ENCODE data around the gene EFNA5. TPM values are rescaled to one million over a fixed set of nuclear protein-coding genes. Genes with fewer than 3 reads are reported as not detected.
A peak's percentile ranks its signal among the peaks of the same experiment; 100 is the strongest.
"Not testable (repeated sequence)": the region's sequence is repeated elsewhere in the genome, so short reads cannot be mapped to it uniquely, and the experiment has no call there.

EFNA5 gene
- total RNA-seq, 1 experiment from 2014 or later: 5.8 TPM

GRCh38 chr5:107519900-107520354, 150.8 kb downstream of the EFNA5 start:
- peak; percentile 31 for DNase-seq (ENCODE audit: low read depth)

GRCh38 chr5:107518616-107519015, 152.1 kb downstream of the EFNA5 start:
- DNase-seq (ENCODE audit: low read depth): no peak

- no peak for DNase-seq (ENCODE audit: low read depth)
These were observed 152.5 kb downstream of the EFNA5 start for GRCh38 chr5:107518190-107518589.

DNA sequence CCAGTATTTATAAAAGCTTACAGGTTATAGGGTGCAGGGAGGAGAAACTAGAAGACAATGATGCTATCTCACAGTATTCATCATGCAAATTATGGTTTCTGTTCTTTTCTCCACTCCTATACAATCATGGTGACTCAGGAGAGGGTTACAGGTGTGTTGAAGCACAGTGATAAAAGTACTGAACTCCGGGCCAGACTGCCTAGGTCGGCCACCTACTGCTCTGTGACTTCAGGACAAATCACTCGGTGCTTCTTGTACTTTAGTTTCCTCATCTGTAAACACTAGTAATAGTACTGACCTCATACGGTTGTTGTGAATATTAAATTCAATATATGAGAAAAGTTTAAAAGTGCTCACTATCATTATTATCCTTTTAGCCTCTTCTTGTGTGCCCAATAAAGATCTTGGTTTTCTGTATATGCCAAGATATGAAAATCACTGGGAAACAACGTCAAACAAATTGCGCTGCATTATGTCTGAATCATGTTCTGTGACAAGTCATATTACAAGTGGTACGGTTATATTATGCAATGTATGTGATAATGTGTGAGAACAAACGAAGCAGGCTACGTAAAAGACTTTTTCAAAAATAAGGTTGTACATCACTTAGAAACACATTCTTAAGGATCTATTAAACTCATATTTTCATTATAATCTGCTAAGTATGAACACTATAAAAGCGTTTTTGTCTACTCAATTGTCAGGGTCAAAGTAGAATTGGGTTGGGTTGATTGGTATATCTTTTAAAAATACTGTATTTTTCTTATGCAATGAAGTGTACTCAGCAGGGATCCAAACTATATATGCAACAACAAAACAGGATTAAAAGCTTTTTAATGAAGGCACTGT, 153.3 kb downstream of the EFNA5 start:
- no peak for DNase-seq (ENCODE audit: low read depth)

GRCh38 chr5:107516452-107517184, 154.1 kb downstream of the EFNA5 start:
- peak; percentile 24 for DNase-seq (ENCODE audit: low read depth)

DNA sequence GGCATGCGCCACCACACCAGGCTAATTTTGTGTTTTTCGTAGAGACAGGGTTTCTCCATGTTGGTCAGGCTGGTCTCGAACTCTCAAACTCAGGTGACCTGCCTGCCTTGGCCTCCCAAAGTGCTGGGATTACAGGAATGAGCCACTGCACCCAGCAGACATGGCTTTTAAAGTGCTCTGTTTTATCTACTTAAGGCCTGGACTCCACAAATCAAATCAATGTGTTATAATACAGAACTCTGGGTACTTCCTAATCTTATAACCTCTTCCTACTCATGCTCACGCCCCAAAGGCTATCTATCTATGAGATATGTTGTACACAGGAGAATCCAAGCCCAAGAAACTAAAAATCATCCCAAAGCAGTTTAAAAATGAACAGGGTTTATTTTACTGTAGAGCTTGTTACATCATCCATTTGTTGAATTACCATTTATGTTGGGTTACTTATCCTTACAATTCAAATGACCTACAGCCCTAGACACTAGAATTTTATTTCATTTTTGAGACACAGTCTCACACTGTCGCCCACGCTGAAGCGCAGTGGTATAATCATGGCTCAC, 155.1 kb downstream of the EFNA5 start:
- no peak for DNase-seq (ENCODE audit: low read depth)

GRCh38 chr5:107514305-107514704, 156.4 kb downstream of the EFNA5 start:
- peak; percentile 43 for DNase-seq (ENCODE audit: low read depth)

DNA sequence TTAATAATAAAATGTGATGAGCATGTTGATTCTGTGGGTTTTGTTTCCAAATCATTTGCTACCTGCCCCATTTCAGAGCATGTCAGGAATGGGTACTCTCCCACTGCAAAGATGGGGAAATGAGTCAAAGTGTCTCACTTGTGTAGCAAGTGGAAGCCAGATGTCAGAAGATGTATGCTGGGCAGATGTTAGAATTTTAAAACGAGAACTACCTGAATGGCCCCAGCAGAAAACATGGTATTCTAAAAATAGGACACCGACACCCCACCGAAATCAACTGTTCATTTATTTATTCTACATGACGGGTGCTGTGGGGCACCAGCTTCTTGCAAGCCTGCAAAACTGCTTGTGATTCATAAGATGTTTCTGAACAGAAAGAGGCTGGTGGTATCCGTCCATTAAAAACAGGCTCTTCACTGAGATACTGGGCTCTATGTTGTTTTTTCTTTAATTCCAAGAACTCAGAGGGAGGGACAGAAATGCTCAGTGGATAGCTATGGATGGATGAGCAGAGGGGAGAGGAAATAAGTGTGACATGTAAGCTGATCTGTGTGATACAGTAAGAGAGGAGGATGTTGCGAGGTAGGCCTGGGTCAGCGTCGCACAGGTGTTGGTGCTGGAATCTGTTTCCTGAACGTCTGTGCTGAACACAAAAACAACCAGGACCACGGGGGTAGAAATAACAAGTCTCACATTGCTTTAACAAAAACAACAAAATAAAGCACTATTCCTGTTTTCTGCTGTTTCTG, 157.2 kb downstream of the EFNA5 start:
- DNase-seq (ENCODE audit: low read depth): no peak

DNA sequence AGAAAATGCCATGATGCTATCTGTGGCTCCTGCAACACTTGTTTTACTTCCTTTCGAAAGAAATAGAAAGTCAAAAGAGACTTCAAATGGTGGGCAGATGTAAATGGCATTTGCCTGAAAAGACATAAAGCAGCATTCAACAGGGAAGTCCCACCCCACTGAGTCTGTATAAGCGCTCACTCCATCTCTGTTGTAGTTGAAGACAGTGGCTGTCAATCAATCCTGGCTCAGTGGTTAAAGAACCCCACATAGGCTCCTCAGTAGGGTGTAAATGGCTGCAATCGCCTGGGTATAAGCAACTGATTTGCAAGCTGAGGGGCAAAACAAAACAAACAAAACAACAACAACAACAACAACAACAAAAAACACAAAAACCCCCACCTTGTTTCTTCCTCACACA, 158.7 kb downstream of the EFNA5 start:
- DNase-seq (ENCODE audit: low read depth): no peak

DNA sequence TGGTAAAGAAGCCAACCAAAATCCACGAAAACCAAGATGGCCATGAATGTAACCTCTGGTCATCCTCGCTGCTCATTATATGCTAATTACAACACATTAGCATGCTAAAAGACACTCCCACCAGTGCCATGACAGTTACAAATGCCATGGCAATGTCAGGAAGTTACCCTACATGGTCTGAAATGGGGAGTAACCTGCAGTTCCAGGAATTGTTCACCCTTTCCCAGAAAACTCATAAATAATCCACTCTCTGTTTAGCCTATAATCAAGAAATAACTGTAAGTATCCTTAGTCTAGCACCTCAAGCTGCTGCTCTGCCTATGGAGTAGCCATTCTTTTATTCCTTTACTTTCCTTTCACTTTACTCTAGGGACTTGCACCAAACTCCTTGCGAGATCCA, 160.6 kb downstream of the EFNA5 start:
- DNase-seq (ENCODE audit: low read depth): no peak

- no peak for DNase-seq (ENCODE audit: low read depth)
These were observed 162.6 kb downstream of the EFNA5 start for GRCh38 chr5:107508097-107508496.

DNA sequence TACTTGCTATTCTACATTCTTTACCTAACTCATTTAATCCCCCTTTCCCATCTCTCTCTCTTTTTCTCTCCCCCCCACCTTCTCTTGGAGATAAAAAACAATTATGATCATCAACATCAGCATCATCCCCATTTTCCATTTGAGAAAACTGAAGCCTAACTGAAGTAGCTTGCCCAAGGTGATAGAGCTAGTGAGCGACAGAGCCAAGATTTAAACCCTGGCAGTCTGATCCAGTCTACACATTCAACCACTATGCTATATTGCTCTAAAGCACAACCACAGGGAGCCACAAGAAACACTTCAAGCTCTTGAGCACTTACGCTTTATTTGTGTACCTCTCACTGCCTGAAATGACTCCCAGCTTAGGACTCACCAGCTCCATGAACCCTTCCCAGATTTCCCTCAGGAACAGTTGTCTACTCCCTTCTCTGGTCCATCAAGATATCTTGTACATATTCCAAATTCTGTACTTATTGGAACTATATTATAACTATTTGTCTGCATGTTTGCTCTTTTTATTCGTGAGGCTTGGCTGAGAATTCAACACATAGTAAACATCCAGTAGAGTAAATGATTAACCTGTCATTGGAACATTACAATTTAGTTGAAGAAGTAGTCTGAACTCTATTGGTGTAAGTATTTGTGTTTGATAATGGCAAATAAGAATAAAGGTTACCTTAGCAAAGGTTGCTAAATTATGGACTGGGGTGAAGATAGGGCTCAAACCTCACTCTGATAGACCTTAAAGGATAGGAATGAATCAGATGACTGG, 164.8 kb downstream of the EFNA5 start:
- DNase-seq (ENCODE audit: low read depth): no peak

GRCh38 chr5:107504424-107504823, 166.3 kb downstream of the EFNA5 start:
- no peak for DNase-seq (ENCODE audit: low read depth)

DNA sequence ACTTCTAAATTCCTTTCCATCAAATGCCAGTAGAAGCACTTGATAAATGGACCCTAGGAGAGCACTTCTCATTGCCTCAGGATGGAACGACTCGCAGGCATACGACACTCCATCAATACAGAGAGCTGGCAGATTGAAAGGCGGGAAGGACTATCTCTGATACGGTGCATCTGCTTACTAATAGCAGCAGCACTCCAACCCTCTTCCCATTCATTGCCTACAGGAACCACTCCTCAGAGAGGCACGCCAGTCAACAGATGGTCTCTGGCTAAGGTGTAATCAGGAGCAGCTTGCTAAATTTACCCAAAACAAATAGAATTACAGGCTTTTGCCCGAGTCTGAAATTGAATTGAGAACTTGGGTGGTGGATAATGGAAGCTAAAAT, 168.1 kb downstream of the EFNA5 start:
- no peak for DNase-seq (ENCODE audit: low read depth)

DNA sequence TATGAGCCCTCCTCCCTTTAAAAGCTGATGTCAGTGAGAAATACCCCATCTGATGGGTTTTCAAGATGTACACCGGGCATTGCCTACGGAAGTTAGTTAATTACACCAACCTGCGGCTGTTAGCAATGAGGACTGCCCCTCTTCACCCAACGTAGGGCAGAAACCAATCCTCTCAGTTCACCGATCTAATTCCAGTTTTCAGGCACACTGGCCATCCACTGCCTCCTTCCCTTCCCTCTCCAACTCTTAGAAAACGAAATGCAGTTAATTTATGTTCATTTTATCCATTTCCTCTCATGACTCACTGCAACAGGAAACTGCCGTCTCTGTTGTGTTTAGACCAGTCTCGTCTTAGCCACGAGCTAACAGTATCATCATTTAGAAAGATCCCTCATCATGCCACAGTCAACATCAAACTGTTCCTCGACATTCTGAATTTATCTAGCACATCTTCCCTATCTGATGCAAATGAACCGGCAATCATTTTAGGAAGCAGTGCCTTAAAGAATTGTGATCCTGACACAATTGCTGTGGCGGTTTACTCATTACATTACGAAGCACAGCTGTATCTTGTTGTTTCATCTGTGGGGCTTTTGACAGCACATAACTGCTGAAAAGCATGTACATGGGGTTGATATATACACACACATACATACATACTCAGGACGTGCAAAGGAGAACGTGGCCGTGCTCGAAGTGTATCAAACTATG, 168.6 kb downstream of the EFNA5 start:
- peak; percentile 58 for DNase-seq (ENCODE audit: low read depth)

- DNase-seq (ENCODE audit: low read depth): no peak
These were observed 169.9 kb downstream of the EFNA5 start for GRCh38 chr5:107500840-107501239.

GRCh38 chr5:107500347-107500746, 170.4 kb downstream of the EFNA5 start:
- no peak for DNase-seq (ENCODE audit: low read depth)

DNA sequence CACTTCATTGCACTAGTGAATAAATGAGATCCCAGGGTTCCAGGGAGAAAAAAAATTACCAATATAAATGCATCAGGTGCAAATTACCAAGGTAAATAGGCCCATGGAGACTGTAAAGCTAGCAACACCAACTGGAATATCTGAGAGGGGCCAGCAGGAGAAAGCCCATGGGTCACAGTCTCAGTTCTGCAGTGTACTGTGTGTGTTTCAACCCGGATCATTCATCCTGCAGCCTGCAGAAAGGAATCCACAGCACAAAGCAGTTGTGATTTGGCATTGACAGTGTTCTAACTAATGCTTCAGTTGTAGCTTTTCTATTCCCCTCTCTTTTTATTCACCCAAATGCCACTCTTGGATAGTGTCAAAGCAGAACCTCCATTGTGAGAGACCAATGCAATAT, 171.0 kb downstream of the EFNA5 start:
- no peak for DNase-seq (ENCODE audit: low read depth)

GRCh38 chr5:107499237-107499636, 171.5 kb downstream of the EFNA5 start:
- no peak for DNase-seq (ENCODE audit: low read depth)

GRCh38 chr5:107496466-107496865, 174.3 kb downstream of the EFNA5 start:
- DNase-seq (ENCODE audit: low read depth): no peak

DNA sequence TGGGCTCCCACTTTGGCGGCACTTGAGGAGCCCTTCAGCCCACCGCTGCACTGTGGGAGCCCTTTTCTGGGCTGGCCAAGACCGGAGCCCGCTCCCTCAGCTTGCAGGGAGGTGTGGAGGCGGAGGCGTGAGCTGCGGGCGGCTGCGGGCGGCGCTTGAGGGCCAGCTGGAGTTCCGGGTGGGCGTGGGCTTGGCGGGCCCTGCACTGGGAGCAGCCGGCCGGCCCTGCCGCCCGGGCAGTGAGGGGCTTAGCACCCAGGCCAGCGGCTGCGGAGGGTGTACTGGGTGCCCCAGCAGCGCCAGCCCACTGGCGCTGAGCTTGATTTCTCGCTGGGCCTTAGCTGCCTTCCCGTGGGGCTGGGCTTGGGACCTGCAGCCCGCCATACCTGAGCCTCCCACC, 176.6 kb downstream of the EFNA5 start:
- not testable (repeated sequence) for DNase-seq (ENCODE audit: low read depth)

Data from Daoy (cell line).